Tibial nerve (tissue), 4 donors: ENCODE results near the gene KAT7. TPM values are rescaled to one million over a fixed set of nuclear protein-coding genes. Genes with fewer than 3 reads are reported as not detected.
"Not testable (repeated sequence)": the region's sequence is repeated elsewhere in the genome, so short reads cannot be mapped to it uniquely, and the experiment has no call there.

Experiments
- DNase-seq, 2 donors: peaks; one replicate each; pipeline ENCODE4 v3.0.0-alpha.2; 2019; ENCODE audit warnings: low spot score in 2 of 2
- H3K27ac ChIP-seq, 4 donors: fragments of 200-600 bp; sonication (generic) in 3 of 4; one replicate each; pipeline ENCODE4 v1.5.1; 2017 to 2019; ENCODE audit warnings: mild to moderate bottlenecking in 1 of 4
- H3K27me3 ChIP-seq, 2 donors: fragments of 200-600 bp; sonication (generic) in 1 of 2; one replicate each; pipeline versions ENCODE4 v1.5.1 to v1.6.0; 2017 to 2019
- H3K36me3 ChIP-seq, 3 donors: fragments of 200-600 bp; sonication (generic); one replicate each; pipeline ENCODE4 v1.5.1; 2018 to 2019
- H3K4me1 ChIP-seq, 4 donors: fragments of 200-600 bp; sonication (generic) in 3 of 4; one replicate each; pipeline ENCODE4 v1.5.1; 2017 to 2019
- H3K4me3 ChIP-seq, 4 donors: fragments of 200-600 bp; sonication (generic) in 3 of 4; one replicate each; pipeline ENCODE4 v1.5.1; 2017 to 2019; ENCODE audit warnings: mild to moderate bottlenecking in 1 of 4, moderate library complexity in 1 of 4
- H3K9me3 ChIP-seq, 4 donors: fragments of 200-600 bp; sonication (generic) in 3 of 4; one replicate each; pipeline ENCODE4 v1.5.1; 2017 to 2019
- CTCF ChIP-seq, 5 experiments: fragments of 200-600 bp in 3 of 5; fragments of 450-650 bp in 2 of 5; sonication (generic) in 3 of 5; IDR thresholded peaks; one replicate each; pipeline ENCODE4 v1.5.1; 2016 to 2019; ENCODE audit warnings: antibody characterized with exemption in 5 of 5, mild to moderate bottlenecking in 3 of 5, moderate library complexity in 2 of 5
- EP300 ChIP-seq, 2 donors: sonication (generic); formaldehyde crosslinking; IDR thresholded peaks; one replicate each; pipeline ENCODE4 v1.6.1; 2017; ENCODE audit warnings: antibody characterized with exemption in 2 of 2, mild to moderate bottlenecking in 1 of 2
- POLR2A ChIP-seq, 2 donors: fragments of 450-650 bp; IDR thresholded peaks; one replicate each; pipeline ENCODE4 v1.6.1; 2017; ENCODE audit warnings: antibody characterized with exemption in 2 of 2, mild to moderate bottlenecking in 2 of 2, moderate library complexity in 2 of 2
- WGBS, 2 donors: methylation state at CpG; one replicate each; pipeline ENCODE4 v1.1.5; 2018; 5-methylcytosine and 5-hydroxymethylcytosine counted together
- total RNA-seq, 4 donors: library from RNA; depleted of rRNA; stranded (reverse); fragments of >200 nt; gene quantifications; one replicate each; pipeline ENCODE4 v1.1.0, GENCODE V29; 2016

The KAT7 gene
- total RNA-seq, 4 donors from 2014 or later, result 31.6 to 45.6 (median 42.0) TPM

GRCh38 chr17:49821916-49822315 is 33.4 kb downstream of the KAT7 start:
- H3K36me3 ChIP-seq, result peaks cover 6 to 78% (median 7%) of the 10 kb centered on the region in 3 donors
- H3K27ac ChIP-seq, result no peak overlapping the region
- H3K4me1 ChIP-seq, result peaks cover 0 to 22% (median 3%) of the 10 kb centered on the region in 4 donors

GRCh38 chr17:49822829-49823228 is 34.3 kb downstream of the KAT7 start:
- Histone ChIP-seq H3K27ac (no peak overlapping the region), H3K4me3 (no peak overlapping the region), H3K27me3 (no peaks in the 10 kb centered on the region), H3K9me3 (no peaks in the 10 kb centered on the region), H3K36me3 (peaks cover 7 to 78% (median 12%) of the 10 kb centered on the region in 3 donors), H3K4me1 (peaks cover 0 to 15% (median 0%) of the 10 kb centered on the region in 4 donors)
- peak in 1 of 2 donors; percentile 48 for DNase-seq
- WGBS, 2 donors, result 62 to 74% methylated on average over 2 of the region's 2 CpGs
- TF ChIP-seq POLR2A (IDR thresholded peaks at IDR 0.05) (no peak), EP300 (IDR thresholded peaks at IDR 0.05) (peak in 1 of 2 donors; percentile 52), CTCF (IDR thresholded peaks at IDR 0.05) (no peak)

More at GRCh38 chr17:49821916-49822315, 33.4 kb downstream of the KAT7 start:
- Histone ChIP-seq H3K4me3 (no peak overlapping the region), H3K9me3 (no peaks in the 10 kb centered on the region), H3K27me3 (no peaks in the 10 kb centered on the region)
- WGBS, 2 donors, result 89 to 93% methylated on average over 1 of the region's 1 CpG
- no peak for TF ChIP-seq POLR2A (IDR thresholded peaks at IDR 0.05)
- no peak for TF ChIP-seq EP300 (IDR thresholded peaks at IDR 0.05)
- no peak for TF ChIP-seq CTCF (IDR thresholded peaks at IDR 0.05)
- no peak for DNase-seq

- H3K4me3 ChIP-seq, result no peak overlapping the region
- no peak overlapping the region for H3K27ac ChIP-seq
- H3K9me3 ChIP-seq, result no peaks in the 10 kb centered on the region
- TF ChIP-seq POLR2A (IDR thresholded peaks at IDR 0.05) (no peak), EP300 (IDR thresholded peaks at IDR 0.05) (no peak), CTCF (IDR thresholded peaks at IDR 0.05) (no peak)
- DNase-seq, result no peak
- peaks cover 0 to 15% (median 0%) of the 10 kb centered on the region in 4 donors for H3K4me1 ChIP-seq
- 73 to 91% methylated on average over 2 of the region's 2 CpGs for WGBS, 2 donors
- no peaks in the 10 kb centered on the region for H3K27me3 ChIP-seq
- peaks cover 7 to 78% (median 12%) of the 10 kb centered on the region in 3 donors for H3K36me3 ChIP-seq
Measured at GRCh38 chr17:49823614-49824013, 35.1 kb downstream of the KAT7 start.

- peaks cover 0 to 15% (median 0%) of the 10 kb centered on the region in 4 donors for H3K4me1 ChIP-seq
- DNase-seq, result no peak
- H3K9me3 ChIP-seq, result no peaks in the 10 kb centered on the region
- no peak overlapping the region for H3K4me3 ChIP-seq
- 48 to 91% methylated on average over 2 of the region's 2 CpGs for WGBS, 2 donors
- peaks cover 7 to 88% (median 12%) of the 10 kb centered on the region in 3 donors for H3K36me3 ChIP-seq
- H3K27ac ChIP-seq, result no peak overlapping the region
- TF ChIP-seq EP300 (IDR thresholded peaks at IDR 0.05) (no peak), POLR2A (IDR thresholded peaks at IDR 0.05) (no peak), CTCF (IDR thresholded peaks at IDR 0.05) (no peak)
- H3K27me3 ChIP-seq, result no peaks in the 10 kb centered on the region
Measured at GRCh38 chr17:49825645-49826044, 37.2 kb downstream of the KAT7 start.

GRCh38 chr17:49828325-49828724 is 39.8 kb downstream of the KAT7 start:
- H3K4me3 ChIP-seq, H3K27ac ChIP-seq, H3K27me3 ChIP-seq, H3K4me1 ChIP-seq, DNase-seq, H3K9me3 ChIP-seq: not testable (repeated sequence)
- H3K36me3 ChIP-seq, result peaks cover 7 to 93% (median 8%) of the 10 kb centered on the region in 3 donors
- 33 to 38% methylated on average over 2 of the region's 2 CpGs for WGBS, 2 donors

- Histone ChIP-seq H3K4me3 (no peak overlapping the region), H3K27ac (no peak overlapping the region), H3K9me3 (no peaks in the 10 kb centered on the region), H3K36me3 (peaks cover 7 to 93% (median 13%) of the 10 kb centered on the region in 3 donors), H3K27me3 (no peaks in the 10 kb centered on the region), H3K4me1 (peaks cover 0 to 4% (median 0%) of the 10 kb centered on the region in 4 donors)
- no peak for DNase-seq
- 72 to 87% methylated on average over 2 of the region's 2 CpGs for WGBS, 2 donors
- TF ChIP-seq EP300 (IDR thresholded peaks at IDR 0.05), result no peak
- TF ChIP-seq POLR2A (IDR thresholded peaks at IDR 0.05), result no peak
Measured at GRCh38 chr17:49829026-49829425, 40.5 kb downstream of the KAT7 start.
